Measurements from ENCODE around the gene IGFALS.

IGFALS gene

DNA sequence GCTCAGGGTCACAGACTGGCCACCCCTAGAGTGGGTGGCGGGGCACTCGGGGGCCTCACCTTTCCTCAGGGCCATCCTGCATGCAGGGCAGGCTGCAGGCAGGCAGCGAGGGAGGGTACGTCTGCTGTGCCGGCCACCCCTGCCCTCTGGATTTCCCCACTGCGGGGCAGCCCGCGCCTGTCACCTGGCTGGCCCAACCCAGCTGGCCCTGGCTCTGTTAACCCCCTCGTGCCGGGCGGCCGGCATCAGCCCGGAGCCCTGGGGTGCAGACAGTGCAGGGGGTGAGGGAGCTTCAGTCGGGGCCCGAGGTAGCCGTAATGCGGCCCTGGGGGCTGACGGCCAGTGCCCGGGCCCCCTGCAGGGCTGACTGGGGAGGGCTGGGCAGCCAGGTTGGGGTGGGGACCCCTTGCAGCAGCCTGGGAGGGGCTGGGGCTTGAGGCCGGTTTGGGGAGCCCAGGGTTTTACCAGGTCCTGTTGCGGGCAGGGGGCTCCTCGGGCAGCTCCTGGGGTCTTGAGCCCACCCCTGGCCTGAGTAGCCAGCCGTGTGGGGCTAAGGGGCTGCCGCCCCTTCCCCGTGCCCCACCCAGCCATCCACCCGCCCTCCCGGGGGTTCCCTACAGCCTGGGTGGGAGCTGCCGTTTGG lies at the start of gene IGFALS:
TSS of gene IGFALS (minus strand) at position 128 of the 643 bp plus-strand sequence. CDS start at position 75, 53 bp downstream.
- no peak for DNase-seq
- no peaks in the 10 kb centered on the region for H3K27me3 ChIP-seq (ENCODE audit: insufficient read depth, low read depth, severe bottlenecking)
- H3K4me3 ChIP-seq (ENCODE audit: low read depth, low read length) = no peak within 1 kb of the TSS
- no peak within 1 kb of the TSS for H3K27ac ChIP-seq
- H3K9me3 ChIP-seq (ENCODE audit: severe bottlenecking) = peaks cover 12% of the 10 kb centered on the region
- peaks cover 21% of the 10 kb centered on the region for H3K36me3 ChIP-seq
- TF ChIP-seq, protein P1, sequence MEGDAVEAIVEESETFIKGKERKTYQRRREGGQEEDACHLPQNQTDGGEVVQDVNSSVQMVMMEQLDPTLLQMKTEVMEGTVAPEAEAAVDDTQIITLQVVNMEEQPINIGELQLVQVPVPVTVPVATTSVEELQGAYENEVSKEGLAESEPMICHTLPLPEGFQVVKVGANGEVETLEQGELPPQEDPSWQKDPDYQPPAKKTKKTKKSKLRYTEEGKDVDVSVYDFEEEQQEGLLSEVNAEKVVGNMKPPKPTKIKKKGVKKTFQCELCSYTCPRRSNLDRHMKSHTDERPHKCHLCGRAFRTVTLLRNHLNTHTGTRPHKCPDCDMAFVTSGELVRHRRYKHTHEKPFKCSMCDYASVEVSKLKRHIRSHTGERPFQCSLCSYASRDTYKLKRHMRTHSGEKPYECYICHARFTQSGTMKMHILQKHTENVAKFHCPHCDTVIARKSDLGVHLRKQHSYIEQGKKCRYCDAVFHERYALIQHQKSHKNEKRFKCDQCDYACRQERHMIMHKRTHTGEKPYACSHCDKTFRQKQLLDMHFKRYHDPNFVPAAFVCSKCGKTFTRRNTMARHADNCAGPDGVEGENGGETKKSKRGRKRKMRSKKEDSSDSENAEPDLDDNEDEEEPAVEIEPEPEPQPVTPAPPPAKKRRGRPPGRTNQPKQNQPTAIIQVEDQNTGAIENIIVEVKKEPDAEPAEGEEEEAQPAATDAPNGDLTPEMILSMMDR (IDR thresholded peaks at IDR 0.05; ENCODE audit: low read depth, low read length) = no peak

DNA sequence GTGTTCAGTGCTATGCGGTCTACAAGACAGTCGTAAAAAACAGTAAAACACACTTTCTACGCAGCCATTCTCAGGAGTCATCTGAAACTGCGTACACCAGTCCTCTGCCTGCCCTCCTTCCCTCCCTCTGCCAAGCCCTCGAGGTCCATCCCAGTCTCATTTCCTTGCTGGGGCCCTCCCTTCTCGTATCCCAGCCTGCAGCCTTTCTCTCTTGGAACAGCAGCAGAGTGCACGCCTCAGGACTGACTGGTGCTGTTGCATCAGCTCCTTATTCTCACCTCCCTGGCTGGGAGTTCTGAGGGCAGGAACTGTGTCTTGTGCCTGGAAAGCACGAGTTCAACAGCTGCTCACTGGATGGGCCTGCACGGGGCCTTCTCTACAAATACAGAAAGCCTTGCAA lies 46.0 kb upstream of the IGFALS start:
- DNase-seq = no peak
- no peaks in the 10 kb centered on the region for H3K36me3 ChIP-seq
- H3K9me3 ChIP-seq (ENCODE audit: severe bottlenecking) = no peaks in the 10 kb centered on the region
- no peak overlapping the region for H3K27ac ChIP-seq
- no peak overlapping the region for H3K4me3 ChIP-seq (ENCODE audit: low read depth, low read length)
- TF ChIP-seq, protein P1 (IDR thresholded peaks at IDR 0.05; ENCODE audit: low read depth, low read length) = no peak
- H3K27me3 ChIP-seq (ENCODE audit: insufficient read depth, low read depth, severe bottlenecking) = no peaks in the 10 kb centered on the region

DNA sequence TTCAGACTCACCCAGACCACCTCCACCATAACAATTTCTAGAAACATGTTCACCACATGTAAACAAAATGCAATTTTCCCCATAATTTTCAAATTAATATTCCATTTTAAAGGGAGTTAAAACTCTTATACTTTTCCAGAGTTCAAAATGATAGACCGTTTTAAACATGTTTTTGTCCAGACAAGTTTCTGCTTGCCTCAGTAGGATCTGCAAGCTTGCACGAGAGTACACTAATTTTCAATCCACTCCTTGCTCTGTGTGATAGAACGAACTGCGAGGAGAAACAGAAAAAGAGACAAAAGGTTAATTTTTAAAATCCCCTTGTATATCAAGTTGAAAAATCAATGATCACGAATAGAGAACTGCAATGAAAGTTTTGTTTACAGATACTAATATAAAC lies 40.6 kb upstream of the IGFALS start:
- no peaks in the 10 kb centered on the region for H3K9me3 ChIP-seq (ENCODE audit: severe bottlenecking)
- no peak overlapping the region for H3K27ac ChIP-seq
- no peak for DNase-seq
- TF ChIP-seq, protein P1 (IDR thresholded peaks at IDR 0.05; ENCODE audit: low read depth, low read length) = no peak
- H3K27me3 ChIP-seq (ENCODE audit: insufficient read depth, low read depth, severe bottlenecking) = no peaks in the 10 kb centered on the region
- no peak overlapping the region for H3K4me3 ChIP-seq (ENCODE audit: low read depth, low read length)
- peaks cover 12% of the 10 kb centered on the region for H3K36me3 ChIP-seq

DNA sequence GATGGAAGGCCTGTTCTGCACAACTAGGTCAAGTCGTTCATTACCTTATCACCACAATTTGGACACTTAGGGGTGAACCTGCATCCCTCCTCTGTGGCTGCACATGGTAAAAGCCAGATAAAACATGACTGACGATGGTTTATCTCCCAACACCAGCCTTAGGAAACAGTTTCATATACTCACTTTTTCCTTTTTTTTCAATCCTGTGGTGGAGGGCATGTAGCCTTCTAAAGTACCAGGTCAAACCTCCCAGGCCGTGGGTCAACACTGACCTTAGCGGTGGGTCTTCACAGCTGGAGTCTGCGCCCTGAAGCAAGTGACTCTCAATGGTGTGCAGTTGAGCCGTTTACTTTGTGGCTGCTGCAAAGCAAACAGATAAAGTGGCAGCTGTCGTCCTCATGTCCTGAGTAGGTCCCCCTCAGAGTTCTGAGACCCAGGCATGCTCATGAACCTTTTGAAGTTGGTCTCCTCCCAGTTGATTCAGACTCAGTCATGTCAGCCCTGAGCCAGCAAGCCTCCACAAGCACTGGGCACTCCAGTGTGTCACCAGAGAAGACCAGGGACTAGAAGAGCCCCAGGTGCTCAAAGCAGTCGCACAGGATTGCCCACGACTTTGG lies 39.4 kb upstream of the IGFALS start:
- TF ChIP-seq, protein P1 (IDR thresholded peaks at IDR 0.05; ENCODE audit: low read depth, low read length) = no peak
- no peak overlapping the region for H3K27ac ChIP-seq
- H3K9me3 ChIP-seq (ENCODE audit: severe bottlenecking) = no peaks in the 10 kb centered on the region
- H3K36me3 ChIP-seq = peaks cover 20% of the 10 kb centered on the region
- no peak overlapping the region for H3K4me3 ChIP-seq (ENCODE audit: low read depth, low read length)
- no peak for DNase-seq
- no peaks in the 10 kb centered on the region for H3K27me3 ChIP-seq (ENCODE audit: insufficient read depth, low read depth, severe bottlenecking)

DNA sequence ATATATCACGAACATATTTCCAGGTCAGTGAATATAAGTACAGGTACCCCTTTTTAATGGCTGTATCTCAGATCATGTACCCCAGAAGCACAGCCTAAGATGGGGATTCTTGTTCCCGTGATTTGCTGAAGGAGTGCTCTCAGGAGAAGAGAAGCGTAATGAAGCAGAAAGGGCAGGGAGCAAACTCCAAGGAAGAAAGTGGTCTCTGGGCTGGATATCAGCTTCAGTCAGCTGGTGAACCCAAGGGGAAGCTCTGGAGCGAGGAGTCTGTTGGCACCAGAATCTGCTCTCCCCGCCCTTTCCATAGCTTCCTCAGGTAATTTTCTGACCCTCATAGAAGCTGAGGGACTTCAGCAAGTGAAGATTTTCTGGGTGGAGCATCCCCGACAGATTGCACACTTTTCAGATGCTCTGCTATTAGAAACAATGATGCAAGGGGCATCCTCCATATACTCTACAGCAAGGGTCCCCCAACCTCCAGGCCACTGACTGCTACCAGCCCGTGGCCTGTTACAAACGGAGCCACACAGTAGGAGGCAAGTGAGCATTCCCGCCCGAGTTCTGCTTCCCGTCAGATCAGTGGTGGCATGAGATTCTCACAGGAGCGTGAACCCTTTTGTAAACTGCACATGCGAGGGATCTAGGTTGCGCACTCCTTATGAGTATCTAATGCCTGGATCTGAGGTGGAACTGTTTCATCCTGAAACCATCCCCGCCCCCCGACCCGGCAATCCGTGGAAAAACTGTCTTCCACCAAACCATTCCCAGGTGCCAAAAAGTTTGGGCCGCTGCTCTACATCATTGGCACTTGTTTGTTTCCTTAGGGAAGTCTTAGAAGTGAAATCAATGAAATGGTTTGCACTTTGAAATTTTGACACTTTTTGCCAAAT lies 37.9 kb upstream of the IGFALS start:
- H3K36me3 ChIP-seq = peaks cover 20% of the 10 kb centered on the region
- DNase-seq = no peak
- no peaks in the 10 kb centered on the region for H3K9me3 ChIP-seq (ENCODE audit: severe bottlenecking)
- TF ChIP-seq, protein P1 (IDR thresholded peaks at IDR 0.05; ENCODE audit: low read depth, low read length) = no peak
- no peaks in the 10 kb centered on the region for H3K27me3 ChIP-seq (ENCODE audit: insufficient read depth, low read depth, severe bottlenecking)
- H3K4me3 ChIP-seq (ENCODE audit: low read depth, low read length) = no peak overlapping the region
- no peak overlapping the region for H3K27ac ChIP-seq

Measured in WERI-Rb-1 (cell line).